Testis (tissue), 2 donors: ENCODE measurements around the gene WDR76.

Experiments
- CTCF ChIP-seq, 3 experiments: fragments of 450-650 bp in 2 of 3; fragments of 200-600 bp in 1 of 3; sonication (generic) in 1 of 3; IDR thresholded peaks; one replicate each; pipeline ENCODE4 v1.5.1; 2016 to 2019; ENCODE audit warnings: antibody characterized with exemption in 3 of 3, mild to moderate bottlenecking in 2 of 3, moderate library complexity in 1 of 3
- POLR2A ChIP-seq: fragments of 450-650 bp; IDR thresholded peaks from one replicate; pipeline ENCODE4 v1.6.1; 2017; ENCODE audit warnings: antibody characterized with exemption, mild to moderate bottlenecking, moderate library complexity

- TF ChIP-seq CTCF (IDR thresholded peaks at IDR 0.05), result no peak
- TF ChIP-seq POLR2A, result no peak
Observed at GRCh38 chr15:43828061-43828657, 1.4 kb downstream of the WDR76 start.
